ENCODE data around the gene SGIP1. TPM values are rescaled to one million over a fixed set of nuclear protein-coding genes. Genes with fewer than 3 reads are reported as not detected.

SGIP1 gene
- total RNA-seq, 1 donor, result 17.4 TPM

DNA sequence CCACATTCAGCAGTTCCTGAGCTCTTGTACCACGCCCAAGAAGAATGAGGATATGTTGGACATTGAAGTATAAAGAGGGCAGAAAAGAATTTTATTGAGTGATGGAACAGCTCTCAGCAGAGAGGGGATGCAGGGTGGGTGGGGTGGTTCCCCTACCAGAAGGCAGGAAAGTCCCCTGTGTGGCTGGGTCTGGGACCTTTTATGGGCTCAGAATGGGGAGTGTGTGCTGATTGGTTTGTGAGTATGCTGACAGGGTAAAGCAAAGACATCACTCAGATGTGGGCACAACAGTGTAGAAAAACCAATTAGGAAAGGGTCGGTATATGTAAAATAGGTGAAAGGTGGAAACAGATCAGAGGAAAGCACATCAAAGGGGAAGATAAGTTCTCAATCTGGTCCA is 62.2 kb downstream of the SGIP1 start:
- no peak for DNase-seq (ENCODE audit: insufficient read length, low spot score, missing footprints)
- peaks cover 7% of the 10 kb centered on the region for H3K79me2 ChIP-seq (ENCODE audit: insufficient read depth, low read length)

GRCh38 chr1:66597500-66597899 is 63.5 kb downstream of the SGIP1 start:
- Histone ChIP-seq H3K4me3 (ENCODE audit: insufficient read depth, low read length) (no peak overlapping the region), H3K27ac (ENCODE audit: low read depth, low read length) (no peak overlapping the region), H2AFZ (ENCODE audit: low read length) (no peak overlapping the region), H3K79me2 (ENCODE audit: insufficient read depth, low read length) (peaks cover 7% of the 10 kb centered on the region), H4K20me1 (ENCODE audit: insufficient read depth, low read length) (no peaks in the 10 kb centered on the region), H3K27me3 (ENCODE audit: insufficient read depth, low read length) (no peaks in the 10 kb centered on the region), H3K4me2 (ENCODE audit: insufficient read depth, low read length) (no peak overlapping the region), H3K4me1 (ENCODE audit: insufficient read depth, low read length) (peaks cover 21% of the 10 kb centered on the region), H3K9me3 (ENCODE audit: low read depth, low read length) (no peaks in the 10 kb centered on the region), H3K36me3 (ENCODE audit: insufficient read depth, low read length) (no peaks in the 10 kb centered on the region)
- TF ChIP-seq, protein P1, sequence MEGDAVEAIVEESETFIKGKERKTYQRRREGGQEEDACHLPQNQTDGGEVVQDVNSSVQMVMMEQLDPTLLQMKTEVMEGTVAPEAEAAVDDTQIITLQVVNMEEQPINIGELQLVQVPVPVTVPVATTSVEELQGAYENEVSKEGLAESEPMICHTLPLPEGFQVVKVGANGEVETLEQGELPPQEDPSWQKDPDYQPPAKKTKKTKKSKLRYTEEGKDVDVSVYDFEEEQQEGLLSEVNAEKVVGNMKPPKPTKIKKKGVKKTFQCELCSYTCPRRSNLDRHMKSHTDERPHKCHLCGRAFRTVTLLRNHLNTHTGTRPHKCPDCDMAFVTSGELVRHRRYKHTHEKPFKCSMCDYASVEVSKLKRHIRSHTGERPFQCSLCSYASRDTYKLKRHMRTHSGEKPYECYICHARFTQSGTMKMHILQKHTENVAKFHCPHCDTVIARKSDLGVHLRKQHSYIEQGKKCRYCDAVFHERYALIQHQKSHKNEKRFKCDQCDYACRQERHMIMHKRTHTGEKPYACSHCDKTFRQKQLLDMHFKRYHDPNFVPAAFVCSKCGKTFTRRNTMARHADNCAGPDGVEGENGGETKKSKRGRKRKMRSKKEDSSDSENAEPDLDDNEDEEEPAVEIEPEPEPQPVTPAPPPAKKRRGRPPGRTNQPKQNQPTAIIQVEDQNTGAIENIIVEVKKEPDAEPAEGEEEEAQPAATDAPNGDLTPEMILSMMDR (IDR thresholded peaks at IDR 0.05; ENCODE audit: extremely low read depth, low read depth, low read length), result no peak
- no peak for DNase-seq (ENCODE audit: insufficient read length, low spot score, missing footprints)

More for the DNA sequence above, 62.2 kb downstream of the SGIP1 start:
- Histone ChIP-seq H4K20me1 (ENCODE audit: insufficient read depth, low read length) (no peaks in the 10 kb centered on the region), H3K27me3 (ENCODE audit: insufficient read depth, low read length) (no peaks in the 10 kb centered on the region), H3K36me3 (ENCODE audit: insufficient read depth, low read length) (no peaks in the 10 kb centered on the region), H3K4me2 (ENCODE audit: insufficient read depth, low read length) (no peak overlapping the region), H3K4me1 (ENCODE audit: insufficient read depth, low read length) (peaks cover 21% of the 10 kb centered on the region), H3K27ac (ENCODE audit: low read depth, low read length) (no peak overlapping the region), H3K4me3 (ENCODE audit: insufficient read depth, low read length) (no peak overlapping the region), H3K9me3 (ENCODE audit: low read depth, low read length) (no peaks in the 10 kb centered on the region), H2AFZ (ENCODE audit: low read length) (no peak overlapping the region)
- TF ChIP-seq, protein P1 (IDR thresholded peaks at IDR 0.05; ENCODE audit: extremely low read depth, low read depth, low read length), result no peak

GRCh38 chr1:66598670-66599069 is 64.7 kb downstream of the SGIP1 start:
- peaks cover 21% of the 10 kb centered on the region for H3K4me1 ChIP-seq (ENCODE audit: insufficient read depth, low read length)
- H3K27ac ChIP-seq (ENCODE audit: low read depth, low read length), result peak overlapping the region; percentile 65
- peak; percentile 22 for DNase-seq (ENCODE audit: insufficient read length, low spot score, missing footprints)
- TF ChIP-seq, protein P1 (IDR thresholded peaks at IDR 0.05; ENCODE audit: extremely low read depth, low read depth, low read length), result no peak
- no peaks in the 10 kb centered on the region for H3K9me3 ChIP-seq (ENCODE audit: low read depth, low read length)
- H3K4me3 ChIP-seq (ENCODE audit: insufficient read depth, low read length), result no peak overlapping the region
- peak overlapping the region; percentile 75 for H2AFZ ChIP-seq (ENCODE audit: low read length)
- no peaks in the 10 kb centered on the region for H3K27me3 ChIP-seq (ENCODE audit: insufficient read depth, low read length)
- peaks cover 7% of the 10 kb centered on the region for H3K79me2 ChIP-seq (ENCODE audit: insufficient read depth, low read length)
- no peaks in the 10 kb centered on the region for H4K20me1 ChIP-seq (ENCODE audit: insufficient read depth, low read length)
- H3K36me3 ChIP-seq (ENCODE audit: insufficient read depth, low read length), result no peaks in the 10 kb centered on the region
- H3K4me2 ChIP-seq (ENCODE audit: insufficient read depth, low read length), result peak overlapping the region; percentile 62

DNA sequence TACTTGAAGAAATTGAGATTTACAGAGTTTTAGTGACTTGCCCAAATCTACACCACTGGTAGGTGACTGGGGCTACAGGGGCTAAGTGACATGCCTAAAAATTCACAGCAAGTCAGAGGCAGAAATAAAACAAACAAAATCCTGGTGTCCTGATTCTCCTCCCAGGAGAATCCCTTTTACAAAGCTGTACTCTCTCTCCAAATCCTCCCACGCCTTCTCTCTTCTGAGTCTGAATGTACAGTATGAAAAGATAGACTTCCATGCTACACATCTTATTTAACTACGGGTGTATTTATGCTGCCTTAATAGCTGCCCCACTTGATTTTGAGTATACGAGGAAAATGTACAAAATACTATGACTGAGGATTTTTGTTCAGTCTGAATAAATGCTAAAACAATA is 65.4 kb downstream of the SGIP1 start:
- no peaks in the 10 kb centered on the region for H4K20me1 ChIP-seq (ENCODE audit: insufficient read depth, low read length)
- peak overlapping the region; percentile 62 for H3K4me2 ChIP-seq (ENCODE audit: insufficient read depth, low read length)
- peaks cover 21% of the 10 kb centered on the region for H3K4me1 ChIP-seq (ENCODE audit: insufficient read depth, low read length)
- peak overlapping the region; percentile 65 for H3K27ac ChIP-seq (ENCODE audit: low read depth, low read length)
- H3K4me3 ChIP-seq (ENCODE audit: insufficient read depth, low read length), result peak overlapping the region; percentile 4
- TF ChIP-seq, protein P1 (IDR thresholded peaks at IDR 0.05; ENCODE audit: extremely low read depth, low read depth, low read length), result no peak
- no peaks in the 10 kb centered on the region for H3K9me3 ChIP-seq (ENCODE audit: low read depth, low read length)
- H3K79me2 ChIP-seq (ENCODE audit: insufficient read depth, low read length), result peaks cover 7% of the 10 kb centered on the region
- peak overlapping the region; percentile 70 for H2AFZ ChIP-seq (ENCODE audit: low read length)
- H3K27me3 ChIP-seq (ENCODE audit: insufficient read depth, low read length), result no peaks in the 10 kb centered on the region
- DNase-seq (ENCODE audit: insufficient read length, low spot score, missing footprints), result peak; percentile 55
- no peaks in the 10 kb centered on the region for H3K36me3 ChIP-seq (ENCODE audit: insufficient read depth, low read length)

All from osteoblast (primary cell).